Cardiac fibroblast (primary cell): ENCODE results near the gene SHISA9.

Experiments used
- DNase-seq, 2 donors: peaks; one replicate each; pipeline versions ENCODE4 v3.0.0 to v3.0.0-alpha.2; 2010; ENCODE audit warnings: low read depth in 2 of 2
- H3K4me3 ChIP-seq, 2 donors: replicated peaks in 1 of 2; 1 replicate in 1 of 2; 2 replicates in 1 of 2; pipeline ENCODE4 v1.5.1; 2011; ENCODE audit warnings: low read depth in 2 of 2, low read length in 2 of 2, mild to moderate bottlenecking in 2 of 2, moderate library complexity in 1 of 2
- CTCF ChIP-seq: IDR thresholded peaks from one replicate; pipeline ENCODE4 v1.5.1; 2011; ENCODE audit warnings: low read depth, mild to moderate bottlenecking, low read length, inconsistent platforms

The SHISA9 gene

GRCh38 chr16:13067648-13068047, 166.2 kb downstream of the SHISA9 start:
- TF ChIP-seq CTCF: no peak
- H3K4me3 ChIP-seq: no peak overlapping the region
- DNase-seq: no peak

- DNase-seq: no peak
- TF ChIP-seq CTCF: no peak
- no peak overlapping the region for H3K4me3 ChIP-seq
Observed at GRCh38 chr16:13068912-13069583, 167.7 kb downstream of the SHISA9 start.

GRCh38 chr16:13070268-13070667, 168.9 kb downstream of the SHISA9 start:
- no peak for DNase-seq
- H3K4me3 ChIP-seq: no peak overlapping the region
- TF ChIP-seq CTCF: no peak

GRCh38 chr16:13076878-13077277, 175.5 kb downstream of the SHISA9 start:
- DNase-seq: no peak
- no peak for TF ChIP-seq CTCF
- H3K4me3 ChIP-seq: no peak overlapping the region

- H3K4me3 ChIP-seq: no peak overlapping the region
- DNase-seq: no peak
- no peak for TF ChIP-seq CTCF
Observed at GRCh38 chr16:13077816-13078215, 176.4 kb downstream of the SHISA9 start.

- H3K4me3 ChIP-seq: no peak overlapping the region
- TF ChIP-seq CTCF: no peak
- no peak for DNase-seq
Observed at GRCh38 chr16:13080531-13080930, 179.1 kb downstream of the SHISA9 start.

- no peak overlapping the region for H3K4me3 ChIP-seq
- no peak for DNase-seq
- TF ChIP-seq CTCF: no peak
Observed at GRCh38 chr16:13081825-13082331, 180.5 kb downstream of the SHISA9 start.
